ENCODE measurements around the gene TP53.

The TP53 gene

GRCh38 chr17:7632492-7632894 is 54.8 kb downstream of the TP53 start:
- no peaks in the 10 kb centered on the region for H3K9me3 ChIP-seq (ENCODE audit: control insufficient read depth, insufficient read depth, low read length)
- H3K27ac ChIP-seq (ENCODE audit: low read depth, low read length), result no peak overlapping the region
- no peaks in the 10 kb centered on the region for H4K20me1 ChIP-seq (ENCODE audit: control insufficient read depth, insufficient read depth, low read depth, low read length)
- H3K4me3 ChIP-seq (ENCODE audit: low read length), result no peak overlapping the region
- no peaks in the 10 kb centered on the region for H3K79me2 ChIP-seq (ENCODE audit: control insufficient read depth, low read length)
- no peaks in the 10 kb centered on the region for H3K36me3 ChIP-seq (ENCODE audit: control insufficient read depth, low read length)
- no peaks in the 10 kb centered on the region; the same call in 1 of the 2 replicates for H3K27me3 ChIP-seq (ENCODE audit: control insufficient read depth, low read length)
- H3K4me1 ChIP-seq (ENCODE audit: control insufficient read depth, low read length), result no peaks in the 10 kb centered on the region; the same call in 1 of the 2 replicates
- no peaks in the 10 kb centered on the region for H3K9me2 ChIP-seq (replicated peaks; ENCODE audit: control insufficient read depth, low read length)
- H3F3A ChIP-seq (ENCODE audit: control insufficient read depth, insufficient read depth), result no peaks in the 10 kb centered on the region
- TF ChIP-seq CTCF (IDR thresholded peaks at IDR 0.05; ENCODE audit: low read depth, low read length, poor library complexity, severe bottlenecking) (peak; percentile 65), EZH2phosphoT487 (IDR thresholded peaks at IDR 0.05; ENCODE audit: borderline replicate concordance, low read length) (no peak)
- no peak overlapping the region for H3K4me2 ChIP-seq (ENCODE audit: low read length)

GRCh38 chr17:7631398-7632380 is 55.6 kb downstream of the TP53 start:
- Histone ChIP-seq H3K9me2 (replicated peaks; ENCODE audit: control insufficient read depth, low read length) (no peaks in the 10 kb centered on the region), H3K4me2 (ENCODE audit: low read length) (no peak overlapping the region)

GRCh38 chr17:7629939-7630571 is 57.2 kb downstream of the TP53 start, which contains the start of gene SHBG:
Gene SHBG, plus strand, starts transcription at chr17:7630135. Its CDS starts 38 bp downstream, at chr17:7630173.
- Histone ChIP-seq H3K9me2 (replicated peaks; ENCODE audit: control insufficient read depth, low read length) (no peaks in the 10 kb centered on the region), H3K36me3 (ENCODE audit: control insufficient read depth, low read length) (no peaks in the 10 kb centered on the region), H3K4me3 (ENCODE audit: low read length) (no peak within 1 kb of the TSS), H4K20me1 (ENCODE audit: control insufficient read depth, insufficient read depth, low read depth, low read length) (no peaks in the 10 kb centered on the region), H3K9me3 (ENCODE audit: control insufficient read depth, insufficient read depth, low read length) (no peaks in the 10 kb centered on the region), H3K4me2 (ENCODE audit: low read length) (no peak within 1 kb of the TSS), H3K27me3 (ENCODE audit: control insufficient read depth, low read length) (no peaks in the 10 kb centered on the region; the same call in 1 of the 2 replicates), H3K4me1 (ENCODE audit: control insufficient read depth, low read length) (no peaks in the 10 kb centered on the region; the same call in 1 of the 2 replicates), H3K27ac (ENCODE audit: low read depth, low read length) (no peak within 1 kb of the TSS), H3F3A (ENCODE audit: control insufficient read depth, insufficient read depth) (no peaks in the 10 kb centered on the region), H3K79me2 (ENCODE audit: control insufficient read depth, low read length) (no peaks in the 10 kb centered on the region)
- TF ChIP-seq EZH2phosphoT487 (IDR thresholded peaks at IDR 0.05; ENCODE audit: borderline replicate concordance, low read length) (no peak), CTCF (IDR thresholded peaks at IDR 0.05; ENCODE audit: low read depth, low read length, poor library complexity, severe bottlenecking) (no peak)

More at GRCh38 chr17:7631398-7632380, 55.6 kb downstream of the TP53 start:
- Histone ChIP-seq H3K4me1 (ENCODE audit: control insufficient read depth, low read length) (no peaks in the 10 kb centered on the region; the same call in 1 of the 2 replicates), H3K4me3 (ENCODE audit: low read length) (no peak overlapping the region), H4K20me1 (ENCODE audit: control insufficient read depth, insufficient read depth, low read depth, low read length) (no peaks in the 10 kb centered on the region), H3K27ac (ENCODE audit: low read depth, low read length) (no peak overlapping the region), H3K27me3 (ENCODE audit: control insufficient read depth, low read length) (no peaks in the 10 kb centered on the region; the same call in 1 of the 2 replicates), H3K79me2 (ENCODE audit: control insufficient read depth, low read length) (no peaks in the 10 kb centered on the region), H3K36me3 (ENCODE audit: control insufficient read depth, low read length) (no peaks in the 10 kb centered on the region), H3K9me3 (ENCODE audit: control insufficient read depth, insufficient read depth, low read length) (no peaks in the 10 kb centered on the region), H3F3A (ENCODE audit: control insufficient read depth, insufficient read depth) (no peaks in the 10 kb centered on the region)
- TF ChIP-seq CTCF (IDR thresholded peaks at IDR 0.05; ENCODE audit: low read depth, low read length, poor library complexity, severe bottlenecking), result no peak
- no peak for TF ChIP-seq EZH2phosphoT487 (IDR thresholded peaks at IDR 0.05; ENCODE audit: borderline replicate concordance, low read length)
